A549 (cell line): ENCODE data around the gene TCF25. TPM values are rescaled to one million over a fixed set of nuclear protein-coding genes. Genes with fewer than 3 reads are reported as not detected.

ENCODE experiments used
- ATAC-seq, 2 experiments: fragments of 200-7000 bp in 1 of 2; fragments of >200 bp in 1 of 2; cut with Nextera tagmentation in 1 of 2; cut with Tn5 transposase in 1 of 2; 3 replicates each; pipeline versions ENCODE4 v1.8.0 to v1.9.1; 2018 to 2020; ENCODE audit warnings: mild to moderate bottlenecking in 1 of 2, moderate library complexity in 1 of 2
- CTCF ChIA-PET: fragments of 300-600 bp; sonication (Branson Sonifier 250); formaldehyde crosslinking; extraction: SDS; loops from one replicate; lab custom pipeline; 2021; ENCODE audit warnings: antibody characterized with exemption, inconsistent platforms; lab: Yijun Ruan, JAX
- POLR2A ChIA-PET: fragments of 350-600 bp; formaldehyde crosslinking; extraction: SDS; loops from one replicate; lab custom pipeline; 2021; ENCODE audit warnings: antibody characterized with exemption, inconsistent platforms; lab: Yijun Ruan, JAX
- DNase-seq, 2 experiments: peaks; one replicate each; pipeline versions ENCODE4 v3.0.0 to v3.0.0-alpha.2; 2011 to 2016; ENCODE audit warnings: low read depth in 1 of 2, low spot score in 1 of 2
- FAIRE-seq: peaks from 2 replicates; lab custom pipeline; 2011; peaks lifted over from hg19 to GRCh38; lab: Jason Lieb, UNC
- H3K27ac ChIP-seq, 2 experiments: fragments of >200 bp; sonication (Bioruptor Twin); formaldehyde crosslinking; 3 replicates each; pipeline ENCODE4 v1.5.1; 2016 to 2017
- H3K4me1 ChIP-seq: fragments of >200 bp; sonication (Bioruptor Twin); formaldehyde crosslinking; 3 replicates; pipeline ENCODE4 v1.6.1; 2016
- H3K4me2 ChIP-seq: fragments of >200 bp; sonication (Bioruptor Twin); formaldehyde crosslinking; 3 replicates; pipeline ENCODE4 v1.6.1; 2016
- H3K4me3 ChIP-seq: fragments of >200 bp; sonication (Bioruptor Twin); formaldehyde crosslinking; 3 replicates; pipeline ENCODE4 v1.5.1; 2016
- H3K9me3 ChIP-seq: fragments of >200 bp; sonication (Bioruptor Twin); formaldehyde crosslinking; 3 replicates; pipeline ENCODE4 v1.6.1; 2016
- CTCF ChIP-seq: fragments of >200 bp; sonication (Bioruptor Twin); formaldehyde crosslinking; IDR thresholded peaks from 3 replicates; pipeline ENCODE4 v1.5.1; 2016
- ELK1 ChIP-seq: fragments of 150-350 bp; IDR thresholded peaks from 2 replicates; pipeline ENCODE4 v1.6.1; 2014; ENCODE audit warnings: low read depth, mild to moderate bottlenecking, low read length
- FOSL2 ChIP-seq, 2 experiments: fragments of 450-650 bp in 1 of 2; fragments of >200 bp in 1 of 2; sonication (Bioruptor Twin) in 1 of 2; formaldehyde crosslinking; IDR thresholded peaks; 2 replicates each; pipeline versions ENCODE4 v1.5.0 to v1.6.1; 2016 to 2020; ENCODE audit warnings: mild to moderate bottlenecking in 1 of 2, moderate library complexity in 1 of 2
- HES2 ChIP-seq: fragments of >200 bp; sonication (Bioruptor Twin); formaldehyde crosslinking; IDR thresholded peaks from 2 replicates; pipeline ENCODE4 v1.6.1; 2016
- HMGXB4 ChIP-seq: fragments of 250-450 bp; sonication (Bioruptor Pico); IDR thresholded peaks from 2 replicates; pipeline ENCODE4 v1.5.0; 2021; ENCODE audit warnings: mild to moderate bottlenecking, moderate library complexity, borderline replicate concordance
- HOXA7 ChIP-seq: fragments of 250-450 bp; sonication (Bioruptor Pico); IDR thresholded peaks from 2 replicates; pipeline ENCODE4 v1.5.0; 2020; ENCODE audit warnings: mild to moderate bottlenecking, moderate library complexity
- HOXB13 ChIP-seq: fragments of 250-450 bp; sonication (Bioruptor Pico); IDR thresholded peaks from 2 replicates; pipeline ENCODE4 v1.5.0; 2020; ENCODE audit warnings: low read depth, mild to moderate bottlenecking, moderate library complexity
- HOXB5 ChIP-seq: fragments of 250-450 bp; sonication (Bioruptor Pico); IDR thresholded peaks from 2 replicates; pipeline ENCODE4 v1.5.0; 2020; ENCODE audit warnings: mild to moderate bottlenecking, moderate library complexity
- KDM5A ChIP-seq: fragments of 200-600 bp; sonication (generic); IDR thresholded peaks from 2 replicates; pipeline ENCODE4 v1.6.1; 2016; ENCODE audit warnings: antibody characterized with exemption, mild to moderate bottlenecking
- MAX ChIP-seq: IDR thresholded peaks from 2 replicates; pipeline ENCODE4 v1.6.1; 2012
- NPAS2 ChIP-seq: fragments of 250-450 bp; sonication (Bioruptor Pico); IDR thresholded peaks from 2 replicates; pipeline ENCODE4 v1.8.0; 2022; ENCODE audit warnings: mild to moderate bottlenecking, moderate library complexity, borderline replicate concordance
- PBX3 ChIP-seq: IDR thresholded peaks from 2 replicates; pipeline ENCODE4 v1.6.1; 2012
- RNF2 ChIP-seq: fragments of 200-600 bp; sonication (generic); IDR thresholded peaks from 2 replicates; pipeline ENCODE4 v1.6.1; 2016; ENCODE audit warnings: low read depth, mild to moderate bottlenecking, antibody characterized with exemption, moderate library complexity, borderline replicate concordance
- SREBF2 ChIP-seq: fragments of 450-650 bp; IDR thresholded peaks from 2 replicates; pipeline ENCODE4 v1.6.1; 2014; ENCODE audit warnings: mild to moderate bottlenecking, moderate library complexity
- WGBS: methylation state at CpG from one replicate; pipeline ENCODE4 v1.1.6; 2017; ENCODE audit errors: missing lambda C conversion rate; 5-methylcytosine and 5-hydroxymethylcytosine counted together
- polyA plus RNA-seq, 4 experiments: library from polyadenylated mRNA; depleted of rRNA in 3 of 4; stranded (reverse); fragments of >200 nt; fragmentation: RNase III in 1 of 4; extraction: RNeasy Plus Mini Kit Qiagen cat#74134 plus additional on column Dnase treatment in 1 of 4; gene quantifications; 2 replicates in 3 of 4; 3 replicates in 1 of 4; pipeline ENCODE4 v1.2.3, GENCODE V29; 2011 to 2017

Gene TCF25
- polyA plus RNA-seq, 2 of the 4 experiments (the other 2 are of a cell fraction) = 125 TPM

- ChIA-PET CTCF (interaction anchor here (0.5 to 1.9 kb wide), 4 partner anchors 13 to 1110 kb away, joined by 3 to 12 read pairs (median 5); no protein-coding TSS in a partner anchor), POLR2A (no interaction called here)
- Histone ChIP-seq H3K4me3 (no peak overlapping the region), H3K27ac (no peak overlapping the region), H3K4me2 (no peak overlapping the region), H3K9me3 (no peaks in the 10 kb centered on the region), H3K4me1 (no peaks in the 10 kb centered on the region)
- DNase-seq (no peak), ATAC-seq (no peak), FAIRE-seq (no peak)
- no peak for TF ChIP-seq KDM5A
- no peak for TF ChIP-seq HES2
- no peak for TF ChIP-seq ELK1
- no peak for TF ChIP-seq PBX3
- no peak for TF ChIP-seq HOXB5 (CRISPR knock-in tag)
- no peak for TF ChIP-seq HOXB13 (CRISPR knock-in tag)
- no peak for TF ChIP-seq SREBF2
- no peak for TF ChIP-seq HMGXB4
- 93% methylated on average over 11 of the region's 11 CpGs for WGBS
These were observed 23.8 kb downstream of the TCF25 start for GRCh38 chr16:89897204-89897603.

GRCh38 chr16:89898201-89898967, 25.0 kb downstream of the TCF25 start:
- POLR2A ChIA-PET = no interaction called here
- no peak for ATAC-seq
- FAIRE-seq = no peak

More at GRCh38 chr16:89898201-89898967, 25.0 kb downstream of the TCF25 start:
- TF ChIP-seq HOXB5 (CRISPR knock-in tag) = no peak
- TF ChIP-seq CTCF = no peak
- no peak for TF ChIP-seq ELK1
- no peak for TF ChIP-seq NPAS2 (CRISPR knock-in tag)
- no peak for TF ChIP-seq HOXA7 (CRISPR knock-in tag)
- TF ChIP-seq RNF2 = no peak
- TF ChIP-seq PBX3 = no peak
- no peak for TF ChIP-seq FOSL2 (IDR thresholded peaks at IDR 0.05)
- no peak for TF ChIP-seq FOSL2 (CRISPR knock-in tag; IDR thresholded peaks at IDR 0.05)
- TF ChIP-seq MAX = no peak
- Histone ChIP-seq H3K4me2 (no peak overlapping the region), H3K27ac (no peak overlapping the region), H3K4me1 (no peaks in the 10 kb centered on the region), H3K9me3 (no peaks in the 10 kb centered on the region), H3K4me3 (no peak overlapping the region)
- CTCF ChIA-PET = interaction anchor here (1.2 to 1.3 kb wide), 2 partner anchors 12 to 75 kb away, joined by 3 to 6 read pairs; no protein-coding TSS in a partner anchor
- 94% methylated on average over 36 of the region's 36 CpGs for WGBS
- DNase-seq = no peak
